ENCODE measurements around the gene ENDOV.

Gene ENDOV

GRCh38 chr17:80414803-80415625 lies at the start of gene ENDOV:
ENDOV (plus strand) TSS chr17:80415167; CDS start chr17:80415195, 28 bp downstream.
- peak; percentile 98 for DNase-seq (ENCODE audit: low spot score)

GRCh38 chr17:80365983-80366382 lies 49.0 kb upstream of the ENDOV start:
- DNase-seq (ENCODE audit: low spot score): no peak

- no peak for DNase-seq (ENCODE audit: low spot score)
These were observed 47.5 kb upstream of the ENDOV start for GRCh38 chr17:80367503-80367902.

- DNase-seq (ENCODE audit: low spot score): no peak
These were observed 43.8 kb upstream of the ENDOV start for GRCh38 chr17:80371196-80371595.

GRCh38 chr17:80372456-80372855 lies 42.5 kb upstream of the ENDOV start:
- no peak for DNase-seq (ENCODE audit: low spot score)

- DNase-seq (ENCODE audit: low spot score): peak; percentile 64
These were observed 41.9 kb upstream of the ENDOV start for GRCh38 chr17:80372922-80373570.

GRCh38 chr17:80374039-80374731 lies 40.8 kb upstream of the ENDOV start:
- DNase-seq (ENCODE audit: low spot score): peak; percentile 28

GRCh38 chr17:80374732-80375585 lies 40.0 kb upstream of the ENDOV start:
- DNase-seq (ENCODE audit: low spot score): peak; percentile 26

GRCh38 chr17:80376531-80376930 lies 38.4 kb upstream of the ENDOV start:
- peak; percentile 33 for DNase-seq (ENCODE audit: low spot score)

- DNase-seq (ENCODE audit: low spot score): peak; percentile 23
These were observed 37.2 kb upstream of the ENDOV start for GRCh38 chr17:80377798-80378197.

- DNase-seq (ENCODE audit: low spot score): no peak
These were observed 35.6 kb upstream of the ENDOV start for GRCh38 chr17:80379348-80379747.

- DNase-seq (ENCODE audit: low spot score): no peak
These were observed 34.9 kb upstream of the ENDOV start for GRCh38 chr17:80380068-80380467.

- no peak for DNase-seq (ENCODE audit: low spot score)
These were observed 34.4 kb upstream of the ENDOV start for GRCh38 chr17:80380555-80381002.

- no peak for DNase-seq (ENCODE audit: low spot score)
These were observed 33.5 kb upstream of the ENDOV start for GRCh38 chr17:80381416-80381923.

GRCh38 chr17:80382446-80382845 lies 32.5 kb upstream of the ENDOV start:
- DNase-seq (ENCODE audit: low spot score): no peak

- no peak for DNase-seq (ENCODE audit: low spot score)
These were observed 32.0 kb upstream of the ENDOV start for GRCh38 chr17:80382956-80383355.

GRCh38 chr17:80384078-80384960 lies 30.6 kb upstream of the ENDOV start:
- no peak for DNase-seq (ENCODE audit: low spot score)

GRCh38 chr17:80385046-80385445 lies 29.9 kb upstream of the ENDOV start:
- no peak for DNase-seq (ENCODE audit: low spot score)

- DNase-seq (ENCODE audit: low spot score): no peak
These were observed 28.6 kb upstream of the ENDOV start for GRCh38 chr17:80386341-80386740.

GRCh38 chr17:80387071-80387470 lies 27.9 kb upstream of the ENDOV start:
- no peak for DNase-seq (ENCODE audit: low spot score)

GRCh38 chr17:80388175-80388574 lies 26.8 kb upstream of the ENDOV start:
- no peak for DNase-seq (ENCODE audit: low spot score)
